H1 (cell line): ENCODE data around the gene KDELR1. TPM values are rescaled to one million over a fixed set of nuclear protein-coding genes. Genes with fewer than 3 reads are reported as not detected.

Experiments
- CTCF ChIA-PET: fragments of 300-600 bp; sonication (Branson Sonifier 250); formaldehyde crosslinking; loops from one replicate; lab custom pipeline; 2021; ENCODE audit not compliant: partially characterized antibody; lab: Charles Lee
- POLR2A ChIA-PET: fragments of 300-600 bp; sonication (Branson Sonifier 250); formaldehyde crosslinking; loops from one replicate; lab custom pipeline; 2021; ENCODE audit warnings: inconsistent platforms; ENCODE audit not compliant: partially characterized antibody; lab: Charles Lee
- DNase-seq, 2 experiments: peaks; one replicate each; pipeline versions ENCODE4 v3.0.0 to v3.0.0-alpha.2; 2010 to 2022; ENCODE audit warnings: low spot score in 2 of 2, low read depth in 1 of 2, mixed read lengths in 1 of 2
- FAIRE-seq: peaks from 2 replicates; lab custom pipeline; 2011; peaks lifted over from hg19 to GRCh38; lab: Jason Lieb, UNC
- H2AFZ ChIP-seq: 2 replicates; pipeline ENCODE4 v1.8.1; 2012; ENCODE audit warnings: low read length, inconsistent platforms
- H2AK5ac ChIP-seq: 2 replicates; pipeline ENCODE4 v1.6.1; 2013; ENCODE audit warnings: low read depth, low read length
- H2BK120ac ChIP-seq: replicated peaks from 2 replicates; pipeline ENCODE3; 2013; ENCODE audit warnings: low read depth, low read length, inconsistent platforms
- H2BK12ac ChIP-seq: 2 replicates; pipeline ENCODE4 v1.6.1; 2013; ENCODE audit warnings: low read depth, low read length
- H2BK15ac ChIP-seq: 2 replicates; pipeline ENCODE4 v1.6.1; 2013; ENCODE audit warnings: low read length
- H2BK20ac ChIP-seq: 2 replicates; pipeline ENCODE4 v1.6.1; 2013; ENCODE audit warnings: low read length
- H2BK5ac ChIP-seq: 2 replicates; pipeline ENCODE4 v1.6.1; 2013; ENCODE audit warnings: low read depth, low read length
- H3K14ac ChIP-seq: 2 replicates; pipeline ENCODE4 v1.6.1; 2013; ENCODE audit warnings: inconsistent platforms; ENCODE audit not compliant: insufficient read length
- H3K18ac ChIP-seq: 2 replicates; pipeline ENCODE4 v1.6.1; 2013; ENCODE audit warnings: low read length; ENCODE audit errors: extremely low read depth
- H3K23ac ChIP-seq: 2 replicates; pipeline ENCODE4 v1.6.1; 2013; ENCODE audit warnings: inconsistent platforms; ENCODE audit not compliant: insufficient read length
- H3K23me2 ChIP-seq: 2 replicates; pipeline ENCODE4 v1.6.1; 2013; ENCODE audit warnings: low read depth, low read length
- H3K27ac ChIP-seq: 2 replicates; pipeline ENCODE4 v1.6.1; 2011; ENCODE audit warnings: low read depth, low read length, inconsistent platforms
- H3K27me3 ChIP-seq, 4 experiments: replicated peaks in 1 of 4; 1 replicate in 1 of 4; 2 replicates in 3 of 4; pipeline versions ENCODE4 v1.6.1 to v1.8.1; 2011 to 2013; ENCODE audit warnings: low read length in 3 of 4, mild to moderate bottlenecking in 3 of 4, inconsistent platforms in 2 of 4, mixed read lengths in 2 of 4, moderate library complexity in 1 of 4; ENCODE audit not compliant: control insufficient read depth in 3 of 4, insufficient read depth in 3 of 4; ENCODE audit errors: extremely low read depth in 1 of 4
- H3K36me3 ChIP-seq, 4 experiments: 2 replicates each; pipeline versions ENCODE4 v1.6.1 to v1.8.1; 2011 to 2013; ENCODE audit warnings: mild to moderate bottlenecking in 4 of 4, low read length in 3 of 4, moderate library complexity in 2 of 4, control low read depth in 1 of 4, inconsistent platforms in 1 of 4; ENCODE audit not compliant: insufficient read depth in 4 of 4, control insufficient read depth in 2 of 4
- H3K4ac ChIP-seq: replicated peaks from 2 replicates; pipeline ENCODE3; 2013; ENCODE audit warnings: low read length, low read depth, mixed read lengths, inconsistent platforms; ENCODE audit not compliant: insufficient read length
- H3K4me1 ChIP-seq, 4 experiments: replicated peaks in 1 of 4; 1 replicate in 1 of 4; 2 replicates in 3 of 4; pipeline versions ENCODE4 v1.6.1 to v1.8.1; 2011 to 2013; ENCODE audit warnings: low read length in 3 of 4, inconsistent platforms in 2 of 4, mixed read lengths in 1 of 4; ENCODE audit not compliant: insufficient read depth in 4 of 4, control insufficient read depth in 3 of 4
- H3K4me2 ChIP-seq, 2 experiments: 2 replicates each; pipeline versions ENCODE4 v1.6.1 to v1.8.1; 2011 to 2013; ENCODE audit warnings: low read depth in 2 of 2, low read length in 2 of 2, control low read depth in 1 of 2, inconsistent platforms in 1 of 2, mild to moderate bottlenecking in 1 of 2; ENCODE audit not compliant: insufficient read depth in 1 of 2
- H3K4me3 ChIP-seq, 4 experiments: fragments of 200-600, 300-600 bp in 1 of 4; sonication (generic), shearing (Covaris generic), sonication (Bioruptor Twin) in 1 of 4; 2 replicates each; pipeline versions ENCODE4 v1.5.1 to v1.8.1; 2011 to 2016; ENCODE audit warnings: low read length in 4 of 4, low read depth in 3 of 4, control low read depth in 2 of 4, inconsistent platforms in 2 of 4, mild to moderate bottlenecking in 2 of 4, mixed read lengths in 1 of 4, moderate library complexity in 1 of 4; ENCODE audit not compliant: insufficient read depth in 2 of 4; ENCODE audit errors: extremely low read depth in 1 of 4
- H3K56ac ChIP-seq: replicated peaks from 2 replicates; pipeline ENCODE3; 2013; ENCODE audit warnings: low read depth, mild to moderate bottlenecking, mixed read lengths, low read length, inconsistent platforms; ENCODE audit not compliant: insufficient read length
- H3K79me1 ChIP-seq: 2 replicates; pipeline ENCODE4 v1.6.1; 2013; ENCODE audit warnings: low read depth, low read length, control low read depth
- H3K79me2 ChIP-seq, 2 experiments: 2 replicates each; pipeline versions ENCODE4 v1.6.1 to v1.8.1; 2012 to 2013; ENCODE audit warnings: low read length in 2 of 2, mild to moderate bottlenecking in 2 of 2, inconsistent platforms in 1 of 2; ENCODE audit not compliant: insufficient read depth in 2 of 2, control insufficient read depth in 1 of 2
- H3K9ac ChIP-seq, 4 experiments: replicated peaks in 1 of 4; 1 replicate in 1 of 4; 2 replicates in 3 of 4; pipeline versions ENCODE4 v1.6.1 to v1.8.1; 2011 to 2013; ENCODE audit warnings: low read depth in 3 of 4, low read length in 3 of 4, control low read depth in 2 of 4, mild to moderate bottlenecking in 2 of 4, moderate library complexity in 2 of 4, inconsistent platforms in 1 of 4; ENCODE audit errors: extremely low read depth in 1 of 4
- H3K9me3 ChIP-seq, 2 experiments: 2 replicates each; pipeline versions ENCODE4 v1.6.1 to v1.8.1; 2012 to 2013; ENCODE audit warnings: mild to moderate bottlenecking in 2 of 2, moderate library complexity in 2 of 2, control low read depth in 1 of 2, inconsistent platforms in 1 of 2, low read depth in 1 of 2, low read length in 1 of 2, mixed read lengths in 1 of 2; ENCODE audit not compliant: insufficient read depth in 2 of 2
- H4K20me1 ChIP-seq, 2 experiments: replicated peaks in 1 of 2; 2 replicates each; pipeline versions ENCODE3 to v1.8.1; 2011 to 2013; ENCODE audit warnings: inconsistent platforms in 2 of 2, low read length in 2 of 2, mild to moderate bottlenecking in 1 of 2; ENCODE audit not compliant: insufficient read depth in 2 of 2, control insufficient read depth in 1 of 2
- H4K5ac ChIP-seq: 2 replicates; pipeline ENCODE4 v1.6.1; 2013; ENCODE audit warnings: low read length, low read depth, mixed read lengths, inconsistent platforms; ENCODE audit not compliant: insufficient read length
- H4K8ac ChIP-seq: 2 replicates; pipeline ENCODE4 v1.8.0; 2013; ENCODE audit warnings: mild to moderate bottlenecking, moderate library complexity, low read length, inconsistent platforms; ENCODE audit not compliant: insufficient read depth; ENCODE audit errors: extremely low read depth
- H4K91ac ChIP-seq: replicated peaks from 2 replicates; pipeline ENCODE3; 2013; ENCODE audit warnings: low read length, mixed read lengths, inconsistent platforms; ENCODE audit not compliant: insufficient read length
- CTCF ChIP-seq, 3 experiments: IDR thresholded peaks; 1 replicate in 2 of 3; 2 replicates in 1 of 3; pipeline versions ENCODE4 v1.5.1 to v1.6.1; 2011; ENCODE audit warnings: low read length in 3 of 3, mild to moderate bottlenecking in 3 of 3, inconsistent platforms in 2 of 3, low read depth in 1 of 3, moderate library complexity in 1 of 3; ENCODE audit not compliant: insufficient read depth in 1 of 3; ENCODE audit errors: control extremely low read depth in 1 of 3
- HDAC2 ChIP-seq, 2 experiments: fragments of 300-600 bp in 1 of 2; sonication (generic) in 1 of 2; IDR thresholded peaks; 2 replicates each; pipeline ENCODE4 v1.6.1; 2011 to 2012; ENCODE audit warnings: low read depth in 2 of 2, low read length in 2 of 2, mild to moderate bottlenecking in 2 of 2, moderate library complexity in 2 of 2, borderline replicate concordance in 1 of 2, inconsistent platforms in 1 of 2
- JUN ChIP-seq: IDR thresholded peaks from 2 replicates; pipeline ENCODE4 v1.6.1; 2011; ENCODE audit warnings: low read depth, mild to moderate bottlenecking, improper control_type of control experiment, low read length
- MAX ChIP-seq: IDR thresholded peaks from 2 replicates; pipeline ENCODE4 v1.6.1; 2012; ENCODE audit warnings: inconsistent platforms
- NRF1 ChIP-seq: IDR thresholded peaks from 2 replicates; pipeline ENCODE4 v1.6.1; 2011; ENCODE audit warnings: mild to moderate bottlenecking, low read depth, low read length, improper control_type of control experiment
- SP1 ChIP-seq: IDR thresholded peaks from 2 replicates; pipeline ENCODE4 v1.6.1; 2011; ENCODE audit warnings: low read depth, low read length
- TAF1 ChIP-seq: IDR thresholded peaks from 2 replicates; pipeline ENCODE4 v1.6.1; 2011; ENCODE audit warnings: mild to moderate bottlenecking, low read depth, low read length
- WGBS, 2 experiments: shearing (Covaris generic) in 1 of 2; methylation state at CpG; one replicate each; pipeline versions ENCODE4 v1.1.6 to v1.1.7; 2013 to 2015; ENCODE audit warnings: low lambda C conversion rate in 2 of 2, mixed read lengths in 2 of 2, inconsistent platforms in 1 of 2, low coverage in 1 of 2, missing lambda C conversion rate in 1 of 2; ENCODE audit not compliant: insufficient replicate concordance in 2 of 2, insufficient coverage in 1 of 2, insufficient read length in 1 of 2; ENCODE audit errors: extremely low coverage in 1 of 2, missing lambda C conversion rate in 1 of 2; 5-methylcytosine and 5-hydroxymethylcytosine counted together
- polyA plus RNA-seq, 7 experiments: library from polyadenylated mRNA; depleted of rRNA in 3 of 7; stranded (reverse) in 5 of 7; unstranded in 2 of 7; fragments of >200 nt in 5 of 7; fragments of 200-250 nt in 2 of 7; gene quantifications; 1 replicate in 5 of 7; 2 replicates in 1 of 7; 4 replicates in 1 of 7; pipeline versions ENCODE4 v1.2.1 to v1.2.3, GENCODE V29; 2011 to 2013; ENCODE audit warnings: missing spikeins in 2 of 7, mixed read lengths in 2 of 7
- total RNA-seq: library from RNA; stranded (reverse); fragmentation: NEBNext Ultra II Directional; extraction: Animal tissue kit (Norgen Biotek cat#: 25700); gene quantifications from 2 replicates; pipeline ENCODE4 v1.2.1, GENCODE V29; 2021

Gene KDELR1
- total and polyA plus RNA-seq, 2 of the 8 experiments (the other 6 are each of a cell fraction or from before 2014, with no cell fraction given): 225 to 231 TPM

- peak within 1 kb of the TSS; percentile 91 for H4K8ac ChIP-seq
- no peaks in the 10 kb centered on the region for H4K20me1 ChIP-seq
- H2BK20ac ChIP-seq: no peak within 1 kb of the TSS
- WGBS, 2 experiments: 2% methylated on average over 59 of the region's 59 CpGs; no CpG with 5 or more reads in 1 of the 2 experiments
- peaks cover 0 to 5% (median 4%) of the 10 kb centered on the region in 4 experiments; a peak in 4 of 7 replicates for H3K4me1 ChIP-seq
- peak within 1 kb of the TSS; percentile 92 for H2BK5ac ChIP-seq
- H3K9ac ChIP-seq: peak within 1 kb of the TSS; percentile 71 to 91 (median 82)
- POLR2A ChIA-PET: interaction anchor here (0.8 to 3.1 kb wide), 15 partner anchors 9 to 115 kb away, joined by 3 to 27 read pairs (median 5); partner anchors contain the start of genes GRIN2D, GRWD1 and KDELR1
- H3K14ac ChIP-seq: no peak within 1 kb of the TSS
- no peaks in the 10 kb centered on the region for H3K36me3 ChIP-seq
- H4K91ac ChIP-seq: peak within 1 kb of the TSS; percentile 81
- peak; percentile 96 to 100 for DNase-seq
- no peak within 1 kb of the TSS for H3K23ac ChIP-seq
- H3K56ac ChIP-seq: peak within 1 kb of the TSS; percentile 88
- no peak within 1 kb of the TSS for H2BK15ac ChIP-seq
- no peaks in the 10 kb centered on the region for H3K9me3 ChIP-seq
- peaks cover 0 to 10% (median 2%) of the 10 kb centered on the region in 4 experiments; a peak in 3 of 7 replicates for H3K27me3 ChIP-seq
- H2AFZ ChIP-seq: peak within 1 kb of the TSS; percentile 91
- H3K79me1 ChIP-seq: no peaks in the 10 kb centered on the region
- H2BK12ac ChIP-seq: peak within 1 kb of the TSS; percentile 87
- peak within 1 kb of the TSS; percentile 61 for H2BK120ac ChIP-seq
- CTCF ChIA-PET: interaction anchor here (0.9 to 2.6 kb wide), 8 partner anchors 9 to 51 kb away, joined by 3 to 12 read pairs (median 4); partner anchors contain the start of gene KDELR1
- H4K5ac ChIP-seq: peak within 1 kb of the TSS; percentile 74
- H3K23me2 ChIP-seq: peaks cover 7% of the 10 kb centered on the region
- peak within 1 kb of the TSS; percentile 84; the same call in 1 of the 2 replicates for H2AK5ac ChIP-seq
- FAIRE-seq: peak; percentile 95
- H3K4me2 ChIP-seq: peak within 1 kb of the TSS; percentile 77 to 97
- H3K18ac ChIP-seq: peak within 1 kb of the TSS; percentile 96
- H3K27ac ChIP-seq: peak within 1 kb of the TSS; percentile 80
- H3K4me3 ChIP-seq: peak within 1 kb of the TSS; percentile 44 to 90 (median 72)
- H3K79me2 ChIP-seq: no peaks in the 10 kb centered on the region
- H3K4ac ChIP-seq: peak within 1 kb of the TSS; percentile 58
- TF ChIP-seq MAX (peak; percentile 90), CTCF (IDR thresholded peaks at IDR 0.05; ENCODE audit: control extremely low read depth in 1 of 3, insufficient read depth in 1 of 3, low read depth in 1 of 3, low read length in 3 of 3) (peak in 1 of 3 experiments; percentile 8; a peak in 1 of 4 replicates), SP1 (peak; percentile 82; the same call in 1 of the 2 replicates), NRF1 (peak; percentile 99), JUN (no peak), TAF1 (0 out of 2 replicates have a peak, but pooled peaks have one; percentile 42), HDAC2 (IDR thresholded peaks at IDR 0.05; ENCODE audit: borderline replicate concordance in 1 of 2, low read depth in 2 of 2, low read length in 2 of 2) (0 out of 4 replicates have a peak, but pooled peaks of 1 of the 2 experiments have one; percentile 21)
Measured at GRCh38 chr19:48363810-48364597, 27.3 kb downstream of the KDELR1 start, which contains the start of the genes SYNGR4 and TMEM143. Gene SYNGR4, plus strand, starts transcription at chr19:48364367. Its CDS starts 1,476 bp downstream, at chr19:48365843. Gene TMEM143, minus strand, starts transcription at chr19:48363940. Its CDS starts 20 bp downstream, at chr19:48363920.
